ENCODE measurements around the gene ZNF827. TPM values are rescaled to one million over a fixed set of nuclear protein-coding genes. Genes with fewer than 3 reads are reported as not detected.

Gene ZNF827
- polyA plus RNA-seq, 1 donor from 2014 or later: 12.1 TPM

GRCh38 chr4:145898466-145898865 lies 40.2 kb downstream of the ZNF827 start:
- no peak overlapping the region for H3K27ac ChIP-seq (ENCODE audit: low read length)
- H3K4me3 ChIP-seq (ENCODE audit: low read length): no peak overlapping the region
- H4K20me1 ChIP-seq (ENCODE audit: insufficient read depth): no peaks in the 10 kb centered on the region
- no peaks in the 10 kb centered on the region for H3F3A ChIP-seq (ENCODE audit: insufficient read depth, low read length, poor library complexity, severe bottlenecking)
- no peak overlapping the region for H3K4me2 ChIP-seq (ENCODE audit: low read length)
- no peaks in the 10 kb centered on the region for H3K9me3 ChIP-seq (ENCODE audit: low read length)
- peaks cover 5% of the 10 kb centered on the region for H3K36me3 ChIP-seq (ENCODE audit: insufficient read depth, low read length)
- peaks cover 48% of the 10 kb centered on the region for H3K79me2 ChIP-seq (replicated peaks; ENCODE audit: insufficient read depth, low read length)
- H3K9ac ChIP-seq (ENCODE audit: low read length): no peak overlapping the region
- no peak for TF ChIP-seq REST (IDR thresholded peaks at IDR 0.05; ENCODE audit: borderline replicate concordance)
- no peak for TF ChIP-seq POLR2AphosphoS5 (IDR thresholded peaks at IDR 0.05)
- TF ChIP-seq RAD21 (conservative IDR thresholded peaks at IDR 0.05): no peak
- TF ChIP-seq TAF1 (IDR thresholded peaks at IDR 0.05; ENCODE audit: low read depth): no peak
- H3K27me3 ChIP-seq (ENCODE audit: insufficient read depth, low read depth, low read length): no peaks in the 10 kb centered on the region
- no peak overlapping the region for H2AFZ ChIP-seq (ENCODE audit: low read depth, low read length)
- H3K9me2 ChIP-seq (ENCODE audit: insufficient read depth, low read length): no peaks in the 10 kb centered on the region

DNA sequence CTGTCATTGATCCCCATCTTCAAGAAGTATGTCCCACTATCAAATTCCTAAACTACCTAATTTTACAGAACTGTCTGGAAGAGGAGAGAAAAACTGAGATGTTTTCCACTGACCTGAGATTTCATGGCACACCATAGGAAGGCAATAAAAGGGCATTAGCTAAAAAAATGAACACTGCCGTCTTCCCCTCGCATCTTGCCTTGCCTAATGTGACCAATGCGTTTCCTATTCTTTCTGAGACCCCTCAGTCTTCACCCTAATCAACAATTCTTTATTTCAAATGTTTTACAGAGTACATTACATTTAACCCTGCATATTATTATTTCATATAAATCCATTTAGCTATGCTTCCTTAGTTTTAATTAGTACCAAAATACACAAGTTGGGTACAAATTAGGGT lies 43.6 kb downstream of the ZNF827 start:
- no peaks in the 10 kb centered on the region for H4K20me1 ChIP-seq (ENCODE audit: insufficient read depth)

More for the DNA sequence above, 43.6 kb downstream of the ZNF827 start:
- no peaks in the 10 kb centered on the region for H3K27me3 ChIP-seq (ENCODE audit: insufficient read depth, low read depth, low read length)
- no peak overlapping the region for H2AFZ ChIP-seq (ENCODE audit: low read depth, low read length)
- no peak overlapping the region for H3K27ac ChIP-seq (ENCODE audit: low read length)
- no peaks in the 10 kb centered on the region for H3F3A ChIP-seq (ENCODE audit: insufficient read depth, low read length, poor library complexity, severe bottlenecking)
- no peak overlapping the region for H3K9ac ChIP-seq (ENCODE audit: low read length)
- H3K36me3 ChIP-seq (ENCODE audit: insufficient read depth, low read length): peaks cover 8% of the 10 kb centered on the region
- no peak overlapping the region for H3K4me2 ChIP-seq (ENCODE audit: low read length)
- no peak overlapping the region for H3K4me3 ChIP-seq (ENCODE audit: low read length)
- no peaks in the 10 kb centered on the region for H3K9me3 ChIP-seq (ENCODE audit: low read length)
- no peaks in the 10 kb centered on the region for H3K9me2 ChIP-seq (ENCODE audit: insufficient read depth, low read length)
- peaks cover 47% of the 10 kb centered on the region for H3K79me2 ChIP-seq (replicated peaks; ENCODE audit: insufficient read depth, low read length)
- TF ChIP-seq, protein P1, sequence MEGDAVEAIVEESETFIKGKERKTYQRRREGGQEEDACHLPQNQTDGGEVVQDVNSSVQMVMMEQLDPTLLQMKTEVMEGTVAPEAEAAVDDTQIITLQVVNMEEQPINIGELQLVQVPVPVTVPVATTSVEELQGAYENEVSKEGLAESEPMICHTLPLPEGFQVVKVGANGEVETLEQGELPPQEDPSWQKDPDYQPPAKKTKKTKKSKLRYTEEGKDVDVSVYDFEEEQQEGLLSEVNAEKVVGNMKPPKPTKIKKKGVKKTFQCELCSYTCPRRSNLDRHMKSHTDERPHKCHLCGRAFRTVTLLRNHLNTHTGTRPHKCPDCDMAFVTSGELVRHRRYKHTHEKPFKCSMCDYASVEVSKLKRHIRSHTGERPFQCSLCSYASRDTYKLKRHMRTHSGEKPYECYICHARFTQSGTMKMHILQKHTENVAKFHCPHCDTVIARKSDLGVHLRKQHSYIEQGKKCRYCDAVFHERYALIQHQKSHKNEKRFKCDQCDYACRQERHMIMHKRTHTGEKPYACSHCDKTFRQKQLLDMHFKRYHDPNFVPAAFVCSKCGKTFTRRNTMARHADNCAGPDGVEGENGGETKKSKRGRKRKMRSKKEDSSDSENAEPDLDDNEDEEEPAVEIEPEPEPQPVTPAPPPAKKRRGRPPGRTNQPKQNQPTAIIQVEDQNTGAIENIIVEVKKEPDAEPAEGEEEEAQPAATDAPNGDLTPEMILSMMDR (IDR thresholded peaks at IDR 0.05; ENCODE audit: poor library complexity, severe bottlenecking): no peak
- TF ChIP-seq REST (IDR thresholded peaks at IDR 0.05; ENCODE audit: borderline replicate concordance) (no peak), RAD21 (conservative IDR thresholded peaks at IDR 0.05) (no peak), EZH2 (IDR thresholded peaks at IDR 0.05; ENCODE audit: borderline replicate concordance, insufficient read depth, low read length, poor library complexity, severe bottlenecking) (no peak), SMC3 (conservative IDR thresholded peaks at IDR 0.05; ENCODE audit: poor library complexity) (no peak), MXI1 (conservative IDR thresholded peaks at IDR 0.05; ENCODE audit: poor library complexity, severe bottlenecking) (no peak), EP300 (conservative IDR thresholded peaks at IDR 0.05; ENCODE audit: poor library complexity, severe bottlenecking) (no peak), TAF1 (IDR thresholded peaks at IDR 0.05; ENCODE audit: low read depth) (no peak)

Measured in neural cell (in vitro differentiated cells).